HS-27A (cell line): ENCODE data around the gene ARHGAP1.

Experiments
- DNase-seq: peaks from one replicate; pipeline ENCODE4 v3.0.0-alpha.2; 2012; ENCODE audit warnings: low read depth, missing footprints

Gene ARHGAP1

GRCh38 chr11:46694072-46694471 is 6.3 kb downstream of the ARHGAP1 start:
- no peak for DNase-seq

- no peak for DNase-seq
Measured at GRCh38 chr11:46693597-46694012, 6.8 kb downstream of the ARHGAP1 start.

DNA sequence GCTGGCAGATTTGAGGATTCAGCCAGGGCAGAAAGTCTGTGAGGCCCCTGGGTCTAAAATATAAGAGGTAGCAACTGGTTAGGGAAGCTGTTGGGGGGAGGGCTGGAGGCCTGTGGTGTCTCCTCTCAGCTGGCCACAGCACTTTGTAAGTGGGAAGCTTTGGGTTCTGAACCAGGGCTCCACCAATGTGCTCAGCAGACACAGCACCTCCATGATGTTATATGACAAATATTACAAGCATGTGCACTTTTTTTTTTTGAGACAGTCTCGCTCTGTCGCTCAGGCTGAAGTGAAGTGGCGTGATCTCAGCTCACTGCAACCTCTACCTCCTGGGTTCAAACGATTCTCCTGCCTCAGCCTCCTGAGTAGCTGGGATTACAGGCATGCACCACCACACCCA is 8.0 kb downstream of the ARHGAP1 start:
- DNase-seq: no peak

DNA sequence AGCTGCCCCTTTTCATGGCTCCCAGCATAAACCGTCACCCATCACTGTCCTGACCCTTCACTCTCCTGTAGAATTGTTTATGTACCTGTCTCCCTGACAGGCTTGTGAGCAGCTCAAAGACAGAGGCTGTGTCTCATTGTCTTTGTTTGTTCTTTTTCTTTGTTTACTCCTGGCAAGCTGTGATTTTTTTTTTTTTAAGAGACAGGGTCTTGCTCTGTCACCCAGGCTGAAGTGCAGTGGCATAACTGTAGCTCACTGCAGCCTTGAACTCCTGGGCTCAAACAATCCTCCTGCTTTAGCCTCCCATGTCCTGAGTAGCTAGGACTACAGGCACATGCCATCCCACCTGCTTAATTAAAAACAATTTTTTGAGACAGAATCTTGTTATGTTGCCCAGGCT is 9.7 kb downstream of the ARHGAP1 start:
- no peak for DNase-seq

GRCh38 chr11:46686886-46687795 is 13.3 kb downstream of the ARHGAP1 start:
- no peak for DNase-seq

DNA sequence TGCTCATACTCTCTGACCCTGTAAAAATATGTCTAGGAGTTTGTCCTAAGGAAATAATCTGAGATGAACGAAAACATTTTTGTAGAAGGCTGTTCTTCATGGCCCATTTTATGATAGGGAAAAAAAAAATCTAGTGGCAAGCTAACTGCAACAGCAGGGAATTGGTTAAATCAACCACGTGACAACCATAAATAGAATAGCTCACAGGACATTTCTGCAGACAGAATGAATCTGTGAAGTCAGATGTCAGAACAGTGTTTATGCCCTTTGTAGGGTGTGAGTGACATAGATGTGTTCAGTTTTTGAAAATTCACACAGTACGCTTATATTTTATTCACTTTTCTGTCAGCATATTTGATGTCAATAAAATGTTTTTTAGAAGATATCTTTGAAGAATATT is 16.1 kb downstream of the ARHGAP1 start:
- DNase-seq: no peak

DNA sequence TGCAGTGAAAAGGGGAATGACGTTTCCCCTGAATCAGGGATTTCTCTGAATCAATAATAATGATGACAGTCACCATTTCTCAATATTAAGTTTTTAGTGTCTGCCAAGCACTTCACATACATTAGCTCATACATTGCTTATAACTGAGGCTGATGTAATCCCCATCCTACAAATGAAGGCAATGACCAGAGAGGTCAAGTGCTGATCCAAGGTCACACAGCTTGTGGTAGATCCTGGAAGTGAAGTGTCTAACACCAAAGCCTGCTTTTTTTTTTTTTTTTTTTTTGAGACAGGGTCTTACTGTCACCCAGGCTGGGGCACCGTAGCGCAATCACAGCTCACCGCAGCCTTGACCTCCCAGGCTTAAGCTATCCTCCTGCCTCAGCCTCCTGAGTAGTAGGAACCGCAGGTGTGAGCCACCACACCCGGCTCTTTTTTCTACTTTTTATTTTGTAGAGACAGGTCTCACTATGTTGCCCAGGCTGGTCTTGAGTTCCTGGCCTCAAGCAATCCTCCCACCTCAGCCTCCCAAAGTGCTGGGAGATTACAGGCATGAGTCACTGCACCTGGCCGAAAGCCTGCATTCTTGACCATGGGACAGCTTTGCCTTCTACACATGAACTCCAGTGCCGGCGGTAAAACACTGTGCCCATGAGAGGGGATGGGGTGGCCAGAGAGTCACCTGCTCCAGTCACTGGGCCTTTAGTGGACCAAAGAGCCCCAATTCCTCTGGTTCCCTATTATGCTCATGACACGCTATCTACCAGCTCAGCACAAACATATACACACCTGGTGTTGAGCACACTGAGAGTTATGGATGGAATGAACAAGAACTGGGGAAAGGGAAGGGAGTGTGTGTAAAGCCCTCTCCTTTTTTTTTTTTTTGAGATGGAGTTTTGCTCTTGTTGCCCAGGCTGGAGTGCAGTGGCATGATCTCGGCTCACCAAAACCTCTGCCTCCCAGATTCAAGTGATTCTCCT is 17.4 kb downstream of the ARHGAP1 start:
- no peak for DNase-seq

GRCh38 chr11:46681814-46682213 is 18.6 kb downstream of the ARHGAP1 start:
- no peak for DNase-seq

DNA sequence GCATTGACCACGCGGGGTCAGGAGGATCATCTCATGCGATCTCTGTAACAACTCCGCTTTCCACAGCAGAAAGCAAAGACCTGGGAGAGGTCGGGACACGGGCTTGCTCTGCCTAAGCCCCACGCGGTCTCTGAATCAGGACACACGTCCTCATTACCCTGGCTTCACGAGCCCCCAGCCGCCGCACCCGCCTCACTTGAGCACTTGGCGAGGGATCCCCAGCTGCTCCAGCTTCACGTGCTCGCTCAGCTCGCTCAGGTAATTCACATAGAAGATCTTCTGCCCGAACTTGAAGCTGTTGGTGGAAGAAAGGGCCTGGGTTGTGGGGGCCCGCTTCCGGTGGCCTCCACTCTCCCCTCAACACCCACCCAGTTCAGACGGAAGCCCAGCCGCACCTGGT is 19.6 kb downstream of the ARHGAP1 start:
- DNase-seq: no peak

- no peak for DNase-seq
Measured at GRCh38 chr11:46680164-46680760, 20.2 kb downstream of the ARHGAP1 start.

DNA sequence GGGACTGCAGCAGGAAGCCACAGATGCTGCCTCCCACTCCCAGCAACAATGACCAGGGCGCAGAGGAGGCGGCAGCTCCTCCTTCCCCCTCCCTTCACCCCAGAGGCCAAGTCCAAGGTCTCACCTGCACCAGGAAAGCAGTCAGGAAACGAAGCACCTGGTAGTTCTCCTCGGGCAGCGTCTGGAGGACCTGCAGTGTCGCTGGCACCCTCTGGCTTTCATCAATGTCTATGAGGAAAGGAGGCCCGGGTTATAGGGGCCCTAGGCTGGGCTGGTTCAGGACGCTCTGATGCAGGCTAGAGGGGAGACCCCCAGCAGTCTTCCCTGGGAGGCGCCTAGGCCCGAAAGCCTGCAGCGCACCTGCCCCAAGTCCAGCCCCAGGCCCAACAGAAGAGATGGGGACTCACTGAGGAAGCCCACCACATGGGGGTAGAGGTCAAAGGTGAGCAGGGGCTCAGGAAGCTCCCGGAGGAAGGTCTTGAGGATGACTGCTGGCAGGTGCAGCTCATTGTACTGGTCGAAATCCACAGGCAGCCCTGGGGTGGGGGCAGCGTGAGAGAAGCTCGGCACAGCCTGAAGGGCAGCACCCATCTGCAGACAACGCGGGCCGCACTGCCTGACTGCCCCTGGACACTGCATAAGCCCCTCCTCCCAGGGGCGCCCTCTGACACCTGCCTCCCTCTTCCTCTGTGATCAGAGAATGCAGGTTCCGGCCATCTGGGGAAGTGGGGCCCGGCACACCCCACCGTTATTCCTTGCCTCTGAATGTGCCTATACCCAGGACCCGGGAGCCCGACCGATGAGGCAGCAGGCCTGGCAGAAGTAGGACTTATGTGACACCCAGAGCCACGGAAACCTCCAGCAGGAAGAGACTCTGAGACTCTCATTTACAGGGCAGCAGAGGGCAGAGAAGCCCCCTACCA is 20.9 kb downstream of the ARHGAP1 start:
- no peak for DNase-seq

DNA sequence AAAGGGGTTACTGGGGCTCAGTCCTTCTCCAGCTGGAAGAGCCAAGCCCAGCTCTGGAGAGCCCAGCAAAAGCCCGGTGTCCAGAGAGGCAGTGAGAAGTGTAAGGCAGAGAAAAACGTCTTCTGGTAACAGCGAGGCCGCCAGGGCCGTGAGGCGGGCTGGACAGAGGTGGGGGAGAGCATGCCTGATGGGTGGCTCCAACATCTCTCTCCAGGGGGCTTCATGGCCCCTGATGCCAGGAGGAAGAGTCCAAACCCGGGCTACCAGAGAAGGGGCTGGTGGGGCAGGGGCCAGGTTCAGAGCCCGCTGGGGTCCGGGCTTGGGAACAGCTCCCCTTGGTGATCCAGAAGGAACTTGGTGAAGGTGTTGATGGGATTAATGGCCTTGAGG is 21.7 kb downstream of the ARHGAP1 start:
- no peak for DNase-seq

GRCh38 chr11:46677991-46678740 is 22.3 kb downstream of the ARHGAP1 start:
- no peak for DNase-seq

DNA sequence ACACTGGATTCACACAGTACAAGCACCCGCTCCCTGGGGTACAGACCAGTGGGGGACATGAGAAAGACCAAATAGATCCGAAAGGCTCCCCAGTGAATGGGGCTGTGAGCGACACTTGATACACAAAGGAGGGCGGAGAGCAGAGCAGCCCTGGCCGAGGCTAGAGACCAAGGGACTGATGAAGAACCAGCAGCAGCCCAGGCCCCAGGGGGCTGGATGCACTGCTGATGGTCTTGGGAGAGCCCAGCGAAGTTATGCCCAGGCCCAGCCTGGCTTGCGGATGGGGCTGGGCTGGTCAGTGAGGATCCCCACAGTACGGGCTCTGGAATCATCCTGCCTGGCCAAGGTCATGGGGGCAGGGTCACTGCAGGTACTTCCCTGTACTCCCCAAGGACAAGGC is 23.2 kb downstream of the ARHGAP1 start:
- DNase-seq: no peak

DNA sequence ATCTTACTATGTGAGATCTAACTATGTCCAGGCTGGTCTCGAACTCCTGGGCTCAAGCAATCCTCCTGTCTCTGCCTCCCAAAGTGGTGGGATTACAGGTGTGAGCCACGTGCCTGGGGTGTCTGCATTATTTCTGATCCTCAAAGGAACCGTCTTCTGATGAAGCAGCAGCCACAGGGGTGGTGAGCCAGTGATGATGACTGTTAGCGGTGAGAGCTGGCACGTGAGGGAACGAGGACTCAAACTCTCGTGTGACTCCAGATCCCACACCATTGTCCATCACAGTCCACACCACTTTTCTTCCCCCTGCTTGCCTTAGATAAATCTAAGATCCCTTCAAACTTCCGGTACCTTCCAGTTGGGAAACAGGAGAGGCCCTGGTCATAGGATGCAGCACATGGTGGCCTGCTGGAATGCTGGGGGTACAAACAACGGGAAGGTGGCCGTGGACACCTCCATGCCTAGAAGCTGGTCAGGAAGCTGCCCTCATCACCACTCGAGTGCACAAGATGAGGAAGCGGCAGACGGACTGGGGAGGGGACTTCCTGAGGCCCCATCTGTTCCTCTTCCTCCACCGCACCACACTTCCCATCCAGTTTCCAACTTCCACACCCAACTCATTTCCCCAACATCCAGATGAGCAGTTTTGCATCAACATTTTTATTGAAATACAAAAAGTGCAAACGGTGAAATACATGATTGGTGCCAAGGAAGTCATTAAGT is 23.8 kb downstream of the ARHGAP1 start:
- DNase-seq: no peak

DNA sequence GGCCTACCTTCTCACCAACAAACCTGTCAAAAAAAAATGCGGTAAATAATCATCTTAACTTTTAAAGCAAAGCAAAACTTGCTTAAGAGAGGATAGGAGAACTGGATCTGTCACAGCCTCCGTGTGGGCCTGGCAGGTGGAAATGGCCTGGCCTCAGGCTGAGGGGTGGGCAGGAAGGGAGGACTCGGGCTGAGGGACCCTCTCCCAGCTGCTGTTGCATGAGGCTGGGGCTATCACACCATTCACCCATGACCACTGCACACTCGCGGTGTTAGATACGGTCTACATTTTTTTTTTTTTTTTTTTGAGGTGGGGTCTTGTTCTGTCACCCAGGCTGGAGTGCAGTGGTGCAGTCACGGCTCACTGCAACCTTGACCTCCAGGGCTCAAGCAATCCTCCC is 24.5 kb downstream of the ARHGAP1 start:
- DNase-seq: no peak

GRCh38 chr11:46675288-46675851 is 25.0 kb downstream of the ARHGAP1 start:
- no peak for DNase-seq

DNA sequence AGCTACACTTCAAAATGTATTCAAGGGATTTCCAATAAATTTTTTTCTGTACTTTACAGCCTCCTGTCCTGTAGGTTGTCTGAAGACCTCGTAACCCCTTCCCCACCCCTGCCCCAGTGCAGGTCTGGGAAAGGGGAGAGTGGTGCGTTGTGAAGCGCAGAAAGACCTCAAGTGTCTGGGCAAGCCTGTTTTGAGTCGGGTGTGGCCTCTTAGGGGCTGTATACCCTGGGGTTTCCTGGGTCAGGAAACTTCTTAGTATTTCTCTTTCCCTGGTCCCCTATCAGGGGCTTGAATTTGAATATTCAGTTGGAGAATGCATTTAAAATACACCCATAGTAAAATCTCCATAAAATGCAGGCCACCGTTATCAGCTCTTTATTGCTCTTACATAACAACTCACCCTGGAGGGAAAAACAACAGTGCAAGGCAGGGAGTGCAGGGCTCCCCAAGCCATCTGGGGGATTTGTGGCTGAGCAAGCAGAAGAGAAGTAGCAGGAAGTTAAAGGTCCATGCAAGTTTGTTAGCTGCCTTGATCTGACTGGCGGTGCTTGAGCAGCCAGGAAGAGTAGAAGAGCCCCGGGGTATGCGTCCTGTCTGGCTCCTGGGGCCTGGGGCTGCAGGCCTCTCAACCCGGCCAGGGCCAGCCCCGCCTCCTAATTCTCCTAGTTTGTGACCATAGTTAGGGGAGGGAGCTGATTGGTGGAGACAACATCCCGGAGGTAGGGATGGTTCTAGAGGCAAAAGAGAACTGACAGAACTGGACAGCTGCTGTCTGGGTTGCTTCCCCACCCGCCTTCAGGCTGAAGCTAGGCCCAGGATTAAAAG is 25.7 kb downstream of the ARHGAP1 start:
- DNase-seq: no peak
